ENCODE data around the gene LRMDA. TPM values are rescaled to one million over a fixed set of nuclear protein-coding genes. Genes with fewer than 3 reads are reported as not detected.

LRMDA gene
- total and polyA plus RNA-seq, 2 of the 13 experiments (the other 11 are each of a cell fraction or from before 2014, with no cell fraction given), result 13.4 to 22.0 TPM

DNA sequence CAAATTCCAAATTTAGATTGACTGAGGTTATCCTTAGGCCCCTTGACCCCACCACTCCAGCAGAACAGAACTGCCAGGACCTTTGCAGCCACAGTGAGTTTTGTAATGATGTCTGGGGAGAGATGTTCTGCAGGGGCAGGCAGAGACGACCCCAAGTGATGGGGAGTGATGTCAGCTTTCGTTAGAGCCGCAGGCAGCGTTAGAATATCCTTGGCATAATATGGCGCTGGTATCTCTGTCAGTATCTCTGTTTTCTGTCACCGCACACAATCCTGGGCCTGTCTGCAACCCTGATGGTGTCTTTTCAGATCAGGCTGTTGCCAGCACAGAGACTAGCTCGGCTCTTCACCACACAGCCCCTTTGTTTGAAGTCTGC, 1122.6 kb downstream of the LRMDA start:
- Histone ChIP-seq H3K27ac (ENCODE audit: extremely low read length, insufficient read depth, low read length) (no peak overlapping the region), H3K79me2 (ENCODE audit: insufficient read depth, low read length) (no peaks in the 10 kb centered on the region), H3K4me3 (replicated peaks in 1 of 3; ENCODE audit: insufficient read depth in 1 of 3, low read depth in 2 of 3, low read length in 3 of 3) (no peak overlapping the region), H3K36me3 (replicated peaks in 1 of 2; ENCODE audit: control insufficient read depth in 1 of 2, insufficient read depth in 2 of 2, low read length in 2 of 2) (no peaks in the 10 kb centered on the region), H3K9me3 (ENCODE audit: low read length) (no peaks in the 10 kb centered on the region), H3K27me3 (ENCODE audit: control insufficient read depth in 1 of 2, insufficient read depth in 2 of 2, low read length in 2 of 2) (no peaks in the 10 kb centered on the region), H3K9ac (ENCODE audit: insufficient read depth, low read depth, low read length) (no peak overlapping the region), H2AFZ (ENCODE audit: low read length) (no peak overlapping the region), H3K4me1 (ENCODE audit: insufficient read depth, low read length) (peaks cover 15% of the 10 kb centered on the region), H4K20me1 (ENCODE audit: insufficient read depth, low read length) (no peaks in the 10 kb centered on the region), H3K4me2 (ENCODE audit: low read depth, low read length) (no peak overlapping the region)
- in situ Hi-C loops (cut with HindIII; ENCODE audit: extremely low pct_ligation_motif_present, low pct_unique_long_range_greater_than_20kb), result no loop called here
- WGBS (ENCODE audit: low lambda C conversion rate), result 96% methylated on average over 7 of the region's 7 CpGs
- no peak for TF ChIP-seq ZNF773 (CRISPR knock-in tag; IDR thresholded peaks at IDR 0.05; ENCODE audit: borderline replicate concordance)
- TF ChIP-seq HIC2 (CRISPR knock-in tag; IDR thresholded peaks at IDR 0.05; ENCODE audit: low read depth), result no peak
- TF ChIP-seq NRL (CRISPR knock-in tag; IDR thresholded peaks at IDR 0.05; ENCODE audit: borderline replicate concordance), result no peak
- no peak for TF ChIP-seq ELK4 (CRISPR knock-in tag; IDR thresholded peaks at IDR 0.05; ENCODE audit: borderline replicate concordance)
- no peak for TF ChIP-seq FOXC1 (CRISPR knock-in tag; IDR thresholded peaks at IDR 0.05; ENCODE audit: borderline replicate concordance)
- TF ChIP-seq HDAC6 (IDR thresholded peaks at IDR 0.05; ENCODE audit: low read depth, low read length), result no peak
- TF ChIP-seq, protein P1, sequence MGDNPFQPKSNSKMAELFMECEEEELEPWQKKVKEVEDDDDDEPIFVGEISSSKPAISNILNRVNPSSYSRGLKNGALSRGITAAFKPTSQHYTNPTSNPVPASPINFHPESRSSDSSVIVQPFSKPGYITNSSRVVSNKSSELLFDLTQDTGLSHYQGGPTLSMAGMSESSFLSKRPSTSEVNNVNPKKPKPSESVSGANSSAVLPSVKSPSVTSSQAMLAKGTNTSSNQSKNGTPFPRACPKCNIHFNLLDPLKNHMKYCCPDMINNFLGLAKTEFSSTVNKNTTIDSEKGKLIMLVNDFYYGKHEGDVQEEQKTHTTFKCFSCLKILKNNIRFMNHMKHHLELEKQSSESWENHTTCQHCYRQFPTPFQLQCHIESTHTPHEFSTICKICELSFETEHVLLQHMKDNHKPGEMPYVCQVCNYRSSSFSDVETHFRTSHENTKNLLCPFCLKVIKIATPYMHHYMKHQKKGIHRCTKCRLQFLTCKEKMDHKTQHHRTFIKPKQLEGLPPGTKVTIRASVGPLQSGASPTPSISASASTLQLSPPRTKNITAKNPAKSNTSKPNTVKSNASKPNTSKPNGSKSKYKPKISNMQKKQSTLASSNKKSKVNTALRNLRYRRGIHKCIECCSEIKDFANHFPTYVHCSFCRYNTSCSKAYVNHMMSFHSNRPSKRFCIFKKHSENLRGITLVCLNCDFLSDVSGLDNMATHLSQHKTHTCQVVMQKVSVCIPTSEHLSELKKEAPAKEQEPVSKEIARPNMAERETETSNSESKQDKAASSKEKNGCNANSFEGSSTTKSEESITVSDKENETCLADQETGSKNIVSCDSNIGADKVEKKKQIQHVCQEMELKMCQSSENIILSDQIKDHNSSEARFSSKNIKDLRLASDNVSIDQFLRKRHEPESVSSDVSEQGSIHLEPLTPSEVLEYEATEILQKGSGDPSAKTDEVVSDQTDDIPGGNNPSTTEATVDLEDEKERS (CRISPR knock-in tag; IDR thresholded peaks at IDR 0.05), result no peak
- no peak for TF ChIP-seq SRF (IDR thresholded peaks at IDR 0.05; ENCODE audit: low read depth, low read length)
- ChIA-PET POLR2A (no interaction called here), CTCF (ENCODE audit: low intra/inter-chr PET ratio, low total read pairs) (no interaction called here)
- no peak for FAIRE-seq
- no peak for DNase-seq (ENCODE audit: low spot score)
- intact Hi-C loops (cut with micrococcal nuclease; ENCODE audit: unreplicated experiment), result no loop called here
- no peak for ATAC-seq
- BruUV-seq (replicated peaks), result no TSS peak

Measured in HepG2 (cell line).